ENCODE data around the gene MYO3A.

Gene MYO3A

GRCh38 chr10:25933653-25934608 lies at the start of gene MYO3A:
Gene MYO3A (plus strand): TSS chr10:25934229. CDS start chr10:25952111, 17,882 bp downstream.
- DNase-seq (ENCODE audit: low read depth in 2 of 3, low spot score in 2 of 3), result no peak

- no peak for DNase-seq (ENCODE audit: low read depth in 2 of 3, low spot score in 2 of 3)
These were observed 45.4 kb upstream of the MYO3A start for GRCh38 chr10:25888627-25889026.

- DNase-seq (ENCODE audit: low read depth in 2 of 3, low spot score in 2 of 3), result no peak
These were observed 43.0 kb upstream of the MYO3A start for GRCh38 chr10:25890995-25891394.

GRCh38 chr10:25895856-25896255 lies 38.2 kb upstream of the MYO3A start:
- DNase-seq (ENCODE audit: low read depth in 2 of 3, low spot score in 2 of 3), result no peak

GRCh38 chr10:25896421-25896820 lies 37.6 kb upstream of the MYO3A start:
- no peak for DNase-seq (ENCODE audit: low read depth in 2 of 3, low spot score in 2 of 3)

GRCh38 chr10:25899304-25899703 lies 34.7 kb upstream of the MYO3A start:
- no peak for DNase-seq (ENCODE audit: low read depth in 2 of 3, low spot score in 2 of 3)

GRCh38 chr10:25901199-25901598 lies 32.8 kb upstream of the MYO3A start:
- DNase-seq (ENCODE audit: low read depth in 2 of 3, low spot score in 2 of 3), result no peak

- DNase-seq (ENCODE audit: low read depth in 2 of 3, low spot score in 2 of 3), result no peak
These were observed 32.0 kb upstream of the MYO3A start for GRCh38 chr10:25902002-25902401.

- no peak for DNase-seq (ENCODE audit: low read depth in 2 of 3, low spot score in 2 of 3)
These were observed 26.8 kb upstream of the MYO3A start for GRCh38 chr10:25907261-25907660.

- DNase-seq (ENCODE audit: low read depth in 2 of 3, low spot score in 2 of 3), result no peak
These were observed 21.2 kb upstream of the MYO3A start for GRCh38 chr10:25912866-25913265.

- DNase-seq (ENCODE audit: low read depth in 2 of 3, low spot score in 2 of 3), result no peak
These were observed 19.3 kb upstream of the MYO3A start for GRCh38 chr10:25914776-25915175.

GRCh38 chr10:25934621-25935139 lies 651 bp downstream of the MYO3A start:
- DNase-seq (ENCODE audit: low read depth in 2 of 3, low spot score in 2 of 3), result no peak

- DNase-seq (ENCODE audit: low read depth in 2 of 3, low spot score in 2 of 3), result no peak
These were observed 4.4 kb downstream of the MYO3A start for GRCh38 chr10:25938405-25938804.

GRCh38 chr10:25944771-25945170 lies 10.7 kb downstream of the MYO3A start:
- DNase-seq (ENCODE audit: low read depth in 2 of 3, low spot score in 2 of 3), result no peak

- DNase-seq (ENCODE audit: low read depth in 2 of 3, low spot score in 2 of 3), result no peak
These were observed 18.8 kb downstream of the MYO3A start for GRCh38 chr10:25952857-25953256.

GRCh38 chr10:25954851-25955250 lies 20.8 kb downstream of the MYO3A start:
- no peak for DNase-seq (ENCODE audit: low read depth in 2 of 3, low spot score in 2 of 3)

- DNase-seq (ENCODE audit: low read depth in 2 of 3, low spot score in 2 of 3), result no peak
These were observed 25.7 kb downstream of the MYO3A start for GRCh38 chr10:25959540-25960232.

- no peak for DNase-seq (ENCODE audit: low read depth in 2 of 3, low spot score in 2 of 3)
These were observed 31.6 kb downstream of the MYO3A start for GRCh38 chr10:25965584-25965983.

- DNase-seq (ENCODE audit: low read depth in 2 of 3, low spot score in 2 of 3), result no peak
These were observed 32.8 kb downstream of the MYO3A start for GRCh38 chr10:25966844-25967243.

- DNase-seq (ENCODE audit: low read depth in 2 of 3, low spot score in 2 of 3), result no peak
These were observed 38.6 kb downstream of the MYO3A start for GRCh38 chr10:25972631-25973030.

GRCh38 chr10:25974897-25975459 lies 40.9 kb downstream of the MYO3A start:
- no peak for DNase-seq (ENCODE audit: low read depth in 2 of 3, low spot score in 2 of 3)

- no peak for DNase-seq (ENCODE audit: low read depth in 2 of 3, low spot score in 2 of 3)
These were observed 44.7 kb downstream of the MYO3A start for GRCh38 chr10:25978771-25979170.
